Body of pancreas (tissue), 4 donors: ENCODE measurements around the gene LRIG2. TPM values are rescaled to one million over a fixed set of nuclear protein-coding genes. Genes with fewer than 3 reads are reported as not detected.

Experiments used
- ATAC-seq: fragments of 150-250 bp; one replicate; pipeline ENCODE4 v1.9.1; 2016
- DNase-seq, 4 donors: peaks; one replicate each; pipeline ENCODE4 v3.0.0-alpha.2; 2019
- H3K27ac ChIP-seq, 4 donors: fragments of 200-600 bp; sonication (generic); 1 replicate in 3 of 4; 2 replicates in 1 of 4; pipeline versions ENCODE4 v1.5.1 to v1.6.1; 2016 to 2019; ENCODE audit warnings: mild to moderate bottlenecking in 1 of 4, mixed read lengths in 1 of 4, moderate library complexity in 1 of 4
- H3K27me3 ChIP-seq, 2 donors: fragments of 200-600 bp; sonication (generic); one replicate each; pipeline ENCODE4 v1.6.0; 2016; ENCODE audit warnings: mild to moderate bottlenecking in 1 of 2
- H3K36me3 ChIP-seq, 2 donors: fragments of 200-600 bp; sonication (generic); replicated peaks in 1 of 2; 2 replicates each; pipeline ENCODE4 v1.5.1; 2016; ENCODE audit warnings: low read depth in 2 of 2; ENCODE audit not compliant: insufficient read depth in 1 of 2
- H3K4me1 ChIP-seq: fragments of 200-600 bp; sonication (generic); one replicate; pipeline ENCODE4 v1.6.0; 2016
- H3K4me3 ChIP-seq, 2 donors: fragments of 200-600 bp; sonication (generic); 1 replicate in 1 of 2; 2 replicates in 1 of 2; pipeline ENCODE4 v1.5.1; 2016 to 2019
- H3K9me3 ChIP-seq, 3 donors: fragments of 200-600 bp; sonication (generic); 1 replicate in 2 of 3; 2 replicates in 1 of 3; pipeline ENCODE4 v1.5.1; 2016
- CTCF ChIP-seq, 7 experiments: fragments of 450-650 bp in 4 of 7; fragments of 200-600 bp in 3 of 7; sonication (generic) in 3 of 7; IDR thresholded peaks; one replicate each; pipeline ENCODE4 v1.5.1; 2016 to 2019; ENCODE audit warnings: antibody characterized with exemption in 7 of 7
- POLR2A ChIP-seq, 3 donors: fragments of 450-650 bp; IDR thresholded peaks; one replicate each; pipeline ENCODE4 v1.6.1; 2016; ENCODE audit warnings: antibody characterized with exemption in 3 of 3, mild to moderate bottlenecking in 2 of 3
- WGBS, 2 donors: methylation state at CpG; one replicate each; pipeline ENCODE4 v1.1.5; 2017; 5-methylcytosine and 5-hydroxymethylcytosine counted together
- intact Hi-C: fragments of 100-400 bp; cut with DNase I; formaldehyde crosslinking; loops from one replicate; pipeline ENCODE4 v1.15.1; 2023
- total RNA-seq, 2 donors: library from RNA; depleted of rRNA; stranded (reverse); fragments of >200 nt; gene quantifications; one replicate each; pipeline ENCODE4 v1.1.0, GENCODE V29; 2016

LRIG2 gene
- total RNA-seq, 2 donors from 2014 or later, result 8.6 to 9.9 TPM

DNA sequence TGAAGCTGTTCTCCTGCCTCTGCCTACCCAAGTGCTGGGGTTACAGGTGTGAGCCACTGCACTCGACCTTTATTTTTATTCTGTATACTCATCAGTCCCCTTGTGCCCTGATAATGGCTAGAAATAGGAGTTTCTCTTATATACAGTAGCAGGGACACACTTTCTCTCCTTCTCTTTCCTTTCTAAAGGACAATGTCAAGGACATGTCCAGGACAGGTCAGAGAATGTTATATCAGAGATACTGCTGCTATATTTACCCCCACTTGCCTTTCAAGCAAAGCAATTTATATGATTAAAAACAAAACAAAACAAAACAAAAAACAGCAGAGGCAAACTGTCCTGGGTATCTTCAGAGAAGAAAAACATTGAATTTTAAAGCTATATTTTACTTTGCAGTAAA, 43.2 kb upstream of the LRIG2 start:
- no peak overlapping the region for H3K4me3 ChIP-seq
- intact Hi-C loops, result no loop called here
- TF ChIP-seq POLR2A (IDR thresholded peaks at IDR 0.05) (no peak), CTCF (IDR thresholded peaks at IDR 0.05) (no peak)
- no peaks in the 10 kb centered on the region for H3K4me1 ChIP-seq
- no peaks in the 10 kb centered on the region for H3K27me3 ChIP-seq
- ATAC-seq (no peak), DNase-seq (no peak)
- H3K9me3 ChIP-seq, result no peaks in the 10 kb centered on the region
- H3K27ac ChIP-seq, result no peak overlapping the region
- WGBS, 2 donors, result 50 to 52% methylated on average over 1 of the region's 1 CpG
- H3K36me3 ChIP-seq, result no peaks in the 10 kb centered on the region

DNA sequence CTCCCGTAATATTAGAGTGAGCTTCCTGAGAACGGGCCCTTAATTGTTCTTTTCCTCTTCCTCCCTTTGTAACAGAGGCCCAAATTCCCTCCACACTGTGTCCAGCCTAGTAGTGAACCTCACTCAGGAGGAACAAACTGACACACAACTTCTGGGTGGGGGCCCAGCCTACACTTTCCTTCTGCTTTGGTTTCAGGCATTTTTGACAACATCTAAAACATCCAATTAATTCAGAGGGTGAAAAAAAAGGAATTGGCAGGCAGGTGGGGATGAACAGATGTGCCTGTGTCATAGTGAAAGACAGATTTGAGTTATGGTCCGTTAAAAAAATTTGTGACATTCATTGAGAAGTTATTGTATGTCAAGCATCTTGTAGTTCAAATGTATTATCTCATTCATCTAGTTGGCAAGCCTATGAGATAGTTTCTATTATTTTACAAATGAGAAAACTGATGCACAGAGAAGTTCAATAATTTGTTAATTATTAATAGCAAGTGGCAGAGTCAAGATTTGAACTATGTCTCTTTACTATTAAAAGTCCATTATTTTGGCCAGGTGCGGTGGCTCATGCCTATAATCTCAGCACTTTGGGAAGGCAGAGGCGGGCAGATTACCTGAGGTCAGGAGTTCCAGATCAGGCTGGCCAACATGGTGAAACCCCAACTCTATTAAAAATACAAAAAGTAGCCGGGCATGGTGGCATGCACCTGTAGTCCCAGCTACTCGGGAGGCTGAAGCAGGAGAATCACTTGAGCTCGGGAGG, 41.6 kb upstream of the LRIG2 start:
- Histone ChIP-seq H3K4me1 (no peaks in the 10 kb centered on the region), H3K4me3 (no peak overlapping the region), H3K27me3 (no peaks in the 10 kb centered on the region), H3K27ac (no peak overlapping the region), H3K9me3 (no peaks in the 10 kb centered on the region), H3K36me3 (no peaks in the 10 kb centered on the region)
- 74 to 79% methylated on average over 8 of the region's 8 CpGs for WGBS, 2 donors
- DNase-seq (no peak), ATAC-seq (no peak)
- intact Hi-C loops, result no loop called here
- TF ChIP-seq CTCF (IDR thresholded peaks at IDR 0.05) (no peak), POLR2A (IDR thresholded peaks at IDR 0.05) (no peak)

- WGBS, 2 donors, result 89 to 91% methylated on average over 5 of the region's 5 CpGs
- no peak for TF ChIP-seq POLR2A (IDR thresholded peaks at IDR 0.05)
- TF ChIP-seq CTCF (IDR thresholded peaks at IDR 0.05), result no peak
- H3K36me3 ChIP-seq, result no peaks in the 10 kb centered on the region
- no peaks in the 10 kb centered on the region for H3K27me3 ChIP-seq
- no peak for ATAC-seq
- no peaks in the 10 kb centered on the region for H3K9me3 ChIP-seq
- no peak overlapping the region for H3K4me3 ChIP-seq
- intact Hi-C loops, result no loop called here
- no peak overlapping the region for H3K27ac ChIP-seq
- no peak for DNase-seq
- H3K4me1 ChIP-seq, result no peaks in the 10 kb centered on the region
Observed at GRCh38 chr1:113035086-113035485, 37.9 kb upstream of the LRIG2 start.

- TF ChIP-seq CTCF (IDR thresholded peaks at IDR 0.05), result no peak
- no peak for TF ChIP-seq POLR2A (IDR thresholded peaks at IDR 0.05)
Observed at GRCh38 chr1:113036639-113037321, 36.2 kb upstream of the LRIG2 start.

More at GRCh38 chr1:113036639-113037321, 36.2 kb upstream of the LRIG2 start:
- ATAC-seq, result no peak
- intact Hi-C loops, result no loop called here
- no peak for DNase-seq
- Histone ChIP-seq H3K9me3 (no peaks in the 10 kb centered on the region), H3K36me3 (no peaks in the 10 kb centered on the region), H3K4me1 (no peaks in the 10 kb centered on the region), H3K4me3 (no peak overlapping the region), H3K27ac (no peak overlapping the region), H3K27me3 (no peaks in the 10 kb centered on the region)
- WGBS, 2 donors, result 75 to 83% methylated on average over 2 of the region's 2 CpGs
